ENCODE data around the gene MAD1L1.

Gene MAD1L1

GRCh38 chr7:1923409-1924257 is 309.1 kb downstream of the MAD1L1 start:
- no peak for DNase-seq
- no peaks in the 10 kb centered on the region for H3K9me3 ChIP-seq (ENCODE audit: control insufficient read depth, low read length)
- H3K36me3 ChIP-seq (ENCODE audit: control insufficient read depth, insufficient read depth, low read length): no peaks in the 10 kb centered on the region
- H3K27me3 ChIP-seq (replicated peaks; ENCODE audit: control insufficient read depth, insufficient read depth, low read length, poor library complexity, severe bottlenecking): no peaks in the 10 kb centered on the region
- no peak overlapping the region for H3K27ac ChIP-seq (ENCODE audit: insufficient read depth, low read length, poor library complexity, severe bottlenecking)
- H3K4me3 ChIP-seq (ENCODE audit: insufficient read depth, low read depth, low read length, poor library complexity, severe bottlenecking): no peak overlapping the region
- H3K4me1 ChIP-seq (ENCODE audit: control insufficient read depth, insufficient read depth, low read length, poor library complexity, severe bottlenecking): peaks cover 58% of the 10 kb centered on the region

GRCh38 chr7:1922870-1923236 is 309.9 kb downstream of the MAD1L1 start:
- H3K27me3 ChIP-seq (replicated peaks; ENCODE audit: control insufficient read depth, insufficient read depth, low read length, poor library complexity, severe bottlenecking): no peaks in the 10 kb centered on the region
- H3K4me1 ChIP-seq (ENCODE audit: control insufficient read depth, insufficient read depth, low read length, poor library complexity, severe bottlenecking): peaks cover 54% of the 10 kb centered on the region
- no peaks in the 10 kb centered on the region for H3K9me3 ChIP-seq (ENCODE audit: control insufficient read depth, low read length)
- no peak for DNase-seq
- no peak overlapping the region for H3K4me3 ChIP-seq (ENCODE audit: insufficient read depth, low read depth, low read length, poor library complexity, severe bottlenecking)
- peaks cover 3% of the 10 kb centered on the region for H3K36me3 ChIP-seq (ENCODE audit: control insufficient read depth, insufficient read depth, low read length)
- no peak overlapping the region for H3K27ac ChIP-seq (ENCODE audit: insufficient read depth, low read length, poor library complexity, severe bottlenecking)

GRCh38 chr7:1922071-1922869 is 310.5 kb downstream of the MAD1L1 start:
- no peak overlapping the region for H3K4me3 ChIP-seq (ENCODE audit: insufficient read depth, low read depth, low read length, poor library complexity, severe bottlenecking)
- no peak for DNase-seq
- H3K9me3 ChIP-seq (ENCODE audit: control insufficient read depth, low read length): no peaks in the 10 kb centered on the region
- no peaks in the 10 kb centered on the region for H3K27me3 ChIP-seq (replicated peaks; ENCODE audit: control insufficient read depth, insufficient read depth, low read length, poor library complexity, severe bottlenecking)
- H3K36me3 ChIP-seq (ENCODE audit: control insufficient read depth, insufficient read depth, low read length): peaks cover 3% of the 10 kb centered on the region
- H3K27ac ChIP-seq (ENCODE audit: insufficient read depth, low read length, poor library complexity, severe bottlenecking): no peak overlapping the region
- H3K4me1 ChIP-seq (ENCODE audit: control insufficient read depth, insufficient read depth, low read length, poor library complexity, severe bottlenecking): peaks cover 52% of the 10 kb centered on the region

- H3K9me3 ChIP-seq (ENCODE audit: control insufficient read depth, low read length): no peaks in the 10 kb centered on the region
- no peak for DNase-seq
- H3K4me1 ChIP-seq (ENCODE audit: control insufficient read depth, insufficient read depth, low read length, poor library complexity, severe bottlenecking): peaks cover 42% of the 10 kb centered on the region
- peaks cover 3% of the 10 kb centered on the region for H3K36me3 ChIP-seq (ENCODE audit: control insufficient read depth, insufficient read depth, low read length)
- H3K27ac ChIP-seq (ENCODE audit: insufficient read depth, low read length, poor library complexity, severe bottlenecking): no peak overlapping the region
- no peaks in the 10 kb centered on the region for H3K27me3 ChIP-seq (replicated peaks; ENCODE audit: control insufficient read depth, insufficient read depth, low read length, poor library complexity, severe bottlenecking)
- no peak overlapping the region for H3K4me3 ChIP-seq (ENCODE audit: insufficient read depth, low read depth, low read length, poor library complexity, severe bottlenecking)
These were observed 311.9 kb downstream of the MAD1L1 start for GRCh38 chr7:1920881-1921280.

GRCh38 chr7:1920266-1920681 is 312.5 kb downstream of the MAD1L1 start:
- Histone ChIP-seq H3K4me1 (ENCODE audit: control insufficient read depth, insufficient read depth, low read length, poor library complexity, severe bottlenecking) (peaks cover 38% of the 10 kb centered on the region), H3K9me3 (ENCODE audit: control insufficient read depth, low read length) (no peaks in the 10 kb centered on the region), H3K4me3 (ENCODE audit: insufficient read depth, low read depth, low read length, poor library complexity, severe bottlenecking) (peak overlapping the region; percentile 53), H3K27ac (ENCODE audit: insufficient read depth, low read length, poor library complexity, severe bottlenecking) (no peak overlapping the region), H3K36me3 (ENCODE audit: control insufficient read depth, insufficient read depth, low read length) (peaks cover 3% of the 10 kb centered on the region), H3K27me3 (replicated peaks; ENCODE audit: control insufficient read depth, insufficient read depth, low read length, poor library complexity, severe bottlenecking) (no peaks in the 10 kb centered on the region)
- peak in 1 of 3 donors; percentile 7 for DNase-seq

- Histone ChIP-seq H3K4me1 (ENCODE audit: control insufficient read depth, insufficient read depth, low read length, poor library complexity, severe bottlenecking) (peaks cover 35% of the 10 kb centered on the region), H3K4me3 (ENCODE audit: insufficient read depth, low read depth, low read length, poor library complexity, severe bottlenecking) (peak overlapping the region; percentile 53), H3K27ac (ENCODE audit: insufficient read depth, low read length, poor library complexity, severe bottlenecking) (no peak overlapping the region), H3K9me3 (ENCODE audit: control insufficient read depth, low read length) (no peaks in the 10 kb centered on the region), H3K36me3 (ENCODE audit: control insufficient read depth, insufficient read depth, low read length) (peaks cover 3% of the 10 kb centered on the region), H3K27me3 (replicated peaks; ENCODE audit: control insufficient read depth, insufficient read depth, low read length, poor library complexity, severe bottlenecking) (no peaks in the 10 kb centered on the region)
- DNase-seq: no peak
These were observed 313.0 kb downstream of the MAD1L1 start for GRCh38 chr7:1919539-1920265.

- H3K9me3 ChIP-seq (ENCODE audit: control insufficient read depth, low read length): no peaks in the 10 kb centered on the region
- no peak for DNase-seq
- H3K36me3 ChIP-seq (ENCODE audit: control insufficient read depth, insufficient read depth, low read length): peaks cover 8% of the 10 kb centered on the region
- H3K27ac ChIP-seq (ENCODE audit: insufficient read depth, low read length, poor library complexity, severe bottlenecking): no peak overlapping the region
- H3K27me3 ChIP-seq (replicated peaks; ENCODE audit: control insufficient read depth, insufficient read depth, low read length, poor library complexity, severe bottlenecking): no peaks in the 10 kb centered on the region
- peaks cover 28% of the 10 kb centered on the region for H3K4me1 ChIP-seq (ENCODE audit: control insufficient read depth, insufficient read depth, low read length, poor library complexity, severe bottlenecking)
- H3K4me3 ChIP-seq (ENCODE audit: insufficient read depth, low read depth, low read length, poor library complexity, severe bottlenecking): no peak overlapping the region
These were observed 313.7 kb downstream of the MAD1L1 start for GRCh38 chr7:1918881-1919525.

GRCh38 chr7:1918063-1918645 is 314.6 kb downstream of the MAD1L1 start:
- DNase-seq: no peak
- H3K4me3 ChIP-seq (ENCODE audit: insufficient read depth, low read depth, low read length, poor library complexity, severe bottlenecking): no peak overlapping the region
- no peaks in the 10 kb centered on the region for H3K9me3 ChIP-seq (ENCODE audit: control insufficient read depth, low read length)
- no peaks in the 10 kb centered on the region for H3K27me3 ChIP-seq (replicated peaks; ENCODE audit: control insufficient read depth, insufficient read depth, low read length, poor library complexity, severe bottlenecking)
- H3K4me1 ChIP-seq (ENCODE audit: control insufficient read depth, insufficient read depth, low read length, poor library complexity, severe bottlenecking): peaks cover 24% of the 10 kb centered on the region
- peaks cover 12% of the 10 kb centered on the region for H3K36me3 ChIP-seq (ENCODE audit: control insufficient read depth, insufficient read depth, low read length)
- H3K27ac ChIP-seq (ENCODE audit: insufficient read depth, low read length, poor library complexity, severe bottlenecking): no peak overlapping the region

- no peak overlapping the region for H3K27ac ChIP-seq (ENCODE audit: insufficient read depth, low read length, poor library complexity, severe bottlenecking)
These were observed 315.3 kb downstream of the MAD1L1 start for GRCh38 chr7:1917221-1918062.

More at GRCh38 chr7:1917221-1918062, 315.3 kb downstream of the MAD1L1 start:
- Histone ChIP-seq H3K9me3 (ENCODE audit: control insufficient read depth, low read length) (no peaks in the 10 kb centered on the region), H3K27me3 (replicated peaks; ENCODE audit: control insufficient read depth, insufficient read depth, low read length, poor library complexity, severe bottlenecking) (no peaks in the 10 kb centered on the region), H3K36me3 (ENCODE audit: control insufficient read depth, insufficient read depth, low read length) (peaks cover 17% of the 10 kb centered on the region), H3K4me3 (ENCODE audit: insufficient read depth, low read depth, low read length, poor library complexity, severe bottlenecking) (no peak overlapping the region), H3K4me1 (ENCODE audit: control insufficient read depth, insufficient read depth, low read length, poor library complexity, severe bottlenecking) (peaks cover 23% of the 10 kb centered on the region)
- no peak for DNase-seq

All from effector memory CD4-positive, alpha-beta T cell (primary cell).